HG02884 (cell line): ENCODE results near the gene FGF19.

ENCODE experiments used
- ATAC-seq: cut with Tn5 transposase; IDR thresholded peaks from one replicate; pipeline ENCODE4 v1.9.1; 2021; ENCODE audit warnings: mild to moderate bottlenecking, moderate library complexity; ENCODE audit not compliant: unreplicated experiment

Gene FGF19

DNA sequence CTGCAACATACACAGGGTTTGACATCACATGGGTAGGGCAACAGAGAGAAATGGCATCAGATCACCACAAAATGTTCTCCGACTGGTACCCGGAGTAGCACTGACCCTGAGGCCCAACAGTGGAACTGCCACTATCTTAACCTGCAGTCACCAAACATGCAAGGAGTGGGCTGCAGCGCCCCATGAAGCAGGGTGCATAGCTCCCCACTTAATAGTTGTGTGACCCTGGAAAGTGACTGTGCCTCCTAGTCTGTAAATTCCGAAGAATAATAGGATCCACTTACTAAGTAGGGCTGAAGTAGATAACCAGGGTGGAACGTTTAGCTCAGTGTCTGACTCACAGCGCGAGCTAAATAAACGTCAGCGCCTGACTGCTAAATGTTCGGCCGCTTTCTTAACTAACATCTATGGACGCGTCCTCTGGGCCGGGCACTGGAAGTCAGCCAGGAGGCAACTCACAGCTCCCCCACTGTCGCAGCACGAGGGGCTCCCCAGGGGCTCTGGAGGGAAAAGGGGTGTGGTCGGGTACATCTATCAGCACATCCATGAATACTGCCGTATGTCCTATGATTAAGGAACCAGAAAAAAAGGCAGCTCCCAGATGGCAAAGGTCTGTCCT is 29.4 kb downstream of the FGF19 start:
- ATAC-seq, result no peak

GRCh38 chr11:69671734-69672465 is 31.9 kb downstream of the FGF19 start:
- no peak for ATAC-seq

GRCh38 chr11:69670158-69670845 is 33.5 kb downstream of the FGF19 start:
- no peak for ATAC-seq

DNA sequence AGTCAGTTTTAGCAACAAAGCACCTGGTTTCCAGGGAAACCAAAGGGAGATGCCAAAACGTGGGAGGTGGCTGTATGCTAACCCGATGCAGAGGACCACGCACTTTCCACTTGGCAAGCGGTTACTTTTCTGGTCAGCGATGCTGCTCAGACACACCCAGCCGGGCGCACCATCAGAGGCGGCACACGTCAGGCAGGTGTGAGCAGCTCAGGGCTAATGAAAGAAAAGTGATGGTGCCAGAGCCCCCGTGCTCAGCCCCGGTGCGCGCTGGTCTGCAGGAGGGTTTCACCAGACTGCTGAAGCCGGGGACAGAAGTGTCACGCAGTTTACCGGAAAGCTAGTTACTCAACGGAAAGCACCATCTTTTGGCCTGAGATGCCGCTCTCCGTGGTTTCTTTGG is 34.3 kb downstream of the FGF19 start:
- ATAC-seq, result no peak

DNA sequence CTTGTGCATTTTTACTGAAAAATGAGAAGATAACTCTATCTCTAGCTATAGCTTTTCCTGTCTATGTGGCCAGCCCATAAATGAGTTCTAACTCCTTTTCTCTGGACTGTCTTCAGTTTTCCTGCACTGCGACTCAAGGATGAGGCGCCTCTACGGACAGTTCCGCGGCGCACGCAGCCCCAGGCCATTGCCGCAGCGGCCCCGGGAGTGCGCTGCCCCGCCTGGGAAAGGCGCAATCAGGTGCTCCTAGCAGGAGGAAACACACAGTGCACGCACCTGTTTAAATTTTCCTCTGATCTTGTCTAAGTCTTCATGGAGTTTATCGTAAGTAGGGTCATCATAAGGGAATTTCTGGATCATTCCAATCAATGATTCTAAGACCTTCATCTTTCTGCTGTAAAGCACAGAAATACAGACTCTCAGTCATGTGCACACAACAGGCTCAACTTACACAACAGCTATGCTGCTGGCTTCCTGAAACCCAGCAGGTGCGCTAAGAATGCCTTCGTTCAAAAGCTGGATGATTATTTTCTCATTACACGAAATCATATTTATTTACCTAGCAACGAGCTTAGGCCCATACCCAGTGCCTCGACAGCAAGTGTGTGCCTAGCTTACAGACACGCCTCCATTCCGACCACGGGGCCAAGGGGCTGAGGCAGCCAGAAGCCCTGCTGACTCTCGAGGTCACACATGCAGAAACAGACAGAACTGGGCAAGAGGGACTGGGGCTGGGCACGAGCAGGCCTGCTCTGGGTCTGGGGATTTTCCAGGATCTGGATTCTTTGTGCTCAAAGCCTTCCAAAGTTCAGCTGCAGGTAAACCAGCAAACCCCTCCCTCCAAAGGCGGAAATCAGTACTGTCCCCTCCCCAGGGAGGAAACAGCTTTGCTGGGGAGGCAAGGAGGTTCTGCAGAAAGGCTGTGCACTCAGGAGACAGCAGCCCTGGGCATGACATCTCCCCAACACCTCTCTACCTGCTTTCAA is 35.9 kb downstream of the FGF19 start:
- ATAC-seq, result no peak

DNA sequence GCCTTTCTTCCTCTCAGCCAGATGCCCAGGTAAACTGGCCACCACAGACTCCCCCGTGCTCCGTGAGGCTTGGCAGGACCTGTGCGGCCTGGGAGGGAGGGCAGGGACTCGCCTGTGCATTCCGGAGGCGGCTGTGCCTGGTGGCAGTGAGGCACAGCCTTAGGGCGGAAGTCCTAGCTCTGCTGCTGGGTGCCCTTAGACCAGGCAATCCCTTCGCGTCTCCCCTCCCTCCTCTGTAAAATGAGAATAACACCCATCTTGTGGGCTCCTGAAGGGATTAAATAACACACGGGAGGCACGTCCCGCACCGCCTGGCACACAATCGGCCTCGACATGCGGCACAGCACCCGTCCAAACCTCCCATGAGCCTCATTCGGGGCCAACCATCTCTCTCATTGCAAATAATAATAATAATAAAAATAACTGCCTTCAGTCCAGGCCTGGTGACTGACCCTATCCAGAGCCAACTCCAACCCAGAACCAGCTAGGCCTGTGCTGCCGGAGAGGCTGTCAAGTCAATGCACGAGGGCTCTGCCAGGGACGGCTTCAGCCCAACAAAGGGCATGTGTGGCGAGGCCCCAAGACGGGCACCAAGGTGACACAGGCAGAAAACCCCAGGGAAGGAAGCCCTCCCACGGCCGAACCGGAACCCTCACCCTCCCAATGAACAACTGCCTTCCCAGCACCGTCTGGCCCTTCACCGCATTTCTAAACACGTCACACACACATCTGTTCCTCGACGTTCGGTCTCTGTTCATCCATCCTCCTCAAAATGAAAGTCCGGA is 36.9 kb downstream of the FGF19 start:
- no peak for ATAC-seq

- ATAC-seq, result no peak
Measured at GRCh38 chr11:69666261-69666660, 37.6 kb downstream of the FGF19 start.

- no peak for ATAC-seq
Measured at GRCh38 chr11:69665669-69666068, 38.2 kb downstream of the FGF19 start.

DNA sequence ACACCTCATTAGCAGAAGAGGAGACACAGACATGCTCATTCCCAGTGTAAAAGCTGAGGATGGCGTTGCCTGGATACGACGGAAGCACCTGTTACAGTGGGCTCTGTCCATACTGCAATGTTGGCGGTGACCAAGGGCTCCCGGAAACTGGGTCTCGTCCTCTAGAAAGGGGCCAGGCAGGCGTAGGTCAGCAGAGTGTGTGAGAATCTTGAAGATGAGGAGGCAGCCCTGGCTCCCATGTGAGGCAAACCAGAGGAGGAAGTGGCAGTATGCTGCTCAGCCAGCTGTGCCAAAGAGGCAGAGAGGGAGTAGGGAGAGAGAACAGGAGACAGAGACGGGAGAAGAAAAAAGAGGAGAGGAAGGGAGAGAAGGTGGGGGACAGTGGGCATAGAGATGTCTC is 38.9 kb downstream of the FGF19 start:
- ATAC-seq, result no peak

DNA sequence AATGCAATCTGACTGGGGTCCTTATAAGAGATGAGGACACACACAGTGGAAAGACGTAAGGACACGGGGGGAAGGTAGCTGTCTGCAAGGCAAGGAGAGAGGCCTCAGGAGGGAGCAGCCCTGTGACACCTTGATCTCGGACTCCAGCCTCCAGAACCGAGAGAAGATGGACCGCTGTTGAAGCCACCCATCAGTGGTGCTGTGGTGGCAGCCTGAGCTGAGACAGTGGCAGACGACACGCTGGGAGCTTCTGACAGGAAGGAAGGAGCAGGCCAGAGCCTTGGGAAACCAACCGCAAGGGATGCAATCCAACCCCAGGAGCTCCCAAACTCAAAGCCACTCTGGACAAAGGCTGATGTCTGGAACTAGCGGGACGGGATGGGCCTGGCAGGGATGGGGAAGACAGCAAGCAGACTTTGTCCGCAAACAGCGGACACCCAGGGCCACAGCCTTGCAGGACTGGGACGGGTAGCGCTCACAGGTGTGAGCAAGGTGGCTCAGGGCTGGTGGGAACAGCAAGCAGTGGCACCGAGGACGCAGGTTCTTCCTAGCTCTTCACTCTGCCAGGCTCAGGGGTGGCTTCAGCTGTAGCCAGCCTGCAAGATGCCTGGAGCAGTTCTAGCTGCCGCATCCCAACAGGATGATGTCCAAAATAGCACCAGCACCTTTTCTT is 39.6 kb downstream of the FGF19 start:
- ATAC-seq, result no peak

GRCh38 chr11:69663326-69663725 is 40.5 kb downstream of the FGF19 start:
- ATAC-seq, result no peak

DNA sequence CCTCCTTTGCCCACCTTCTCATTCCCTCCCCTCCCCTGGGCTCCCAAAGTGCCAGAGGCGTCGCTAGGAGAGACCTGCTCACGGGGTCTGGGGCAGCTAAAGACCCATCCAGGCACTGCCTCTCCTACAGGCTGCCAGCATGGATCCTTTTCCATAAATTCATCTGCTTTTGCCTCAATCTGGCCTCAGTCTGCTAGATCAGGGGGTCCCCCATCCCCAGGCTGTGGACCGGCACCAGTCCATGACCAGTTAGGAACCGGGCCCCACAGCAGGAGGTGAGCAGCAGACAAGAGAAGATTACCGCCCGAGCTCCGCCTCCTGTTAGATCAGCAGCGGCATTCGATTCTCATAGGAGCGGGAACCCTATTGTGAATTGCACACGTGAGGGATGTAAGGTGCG is 41.0 kb downstream of the FGF19 start:
- no peak for ATAC-seq

DNA sequence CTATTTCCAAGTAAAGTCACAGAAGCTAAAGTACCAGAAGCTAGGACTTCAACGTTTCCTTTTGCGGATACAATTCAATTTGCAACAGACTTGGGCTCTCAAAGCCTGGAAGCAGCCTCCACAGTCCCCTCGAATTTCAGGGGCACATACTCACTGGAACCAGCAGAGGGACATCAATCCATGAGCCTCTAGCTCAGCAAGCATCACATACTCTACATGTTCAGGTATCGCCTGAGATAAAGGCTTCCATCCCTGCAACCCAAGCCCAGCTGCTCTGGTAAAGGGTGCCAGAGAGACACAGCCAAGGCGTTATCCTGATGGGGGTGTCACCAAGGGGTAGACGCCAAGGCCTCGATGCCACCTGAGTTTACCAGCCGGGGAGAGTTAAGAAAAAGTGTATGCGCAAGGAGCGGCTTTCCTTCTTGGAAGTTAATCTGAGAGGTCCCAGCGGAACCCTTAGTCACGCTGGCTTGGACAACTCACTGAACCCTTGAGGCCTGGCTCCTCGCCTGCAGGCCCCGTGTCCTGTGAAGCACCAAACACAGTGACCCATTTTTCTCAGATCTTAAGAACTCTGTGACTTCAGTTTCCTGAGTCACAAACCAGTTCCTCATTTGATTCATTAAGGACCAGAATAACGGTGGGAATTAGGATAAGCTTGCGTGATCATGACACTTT is 41.7 kb downstream of the FGF19 start:
- ATAC-seq, result no peak

GRCh38 chr11:69661413-69661715 is 42.5 kb downstream of the FGF19 start:
- ATAC-seq, result no peak

- no peak for ATAC-seq
Measured at GRCh38 chr11:69660001-69660500, 43.8 kb downstream of the FGF19 start.

- ATAC-seq, result no peak
Measured at GRCh38 chr11:69659591-69659990, 44.2 kb downstream of the FGF19 start.

DNA sequence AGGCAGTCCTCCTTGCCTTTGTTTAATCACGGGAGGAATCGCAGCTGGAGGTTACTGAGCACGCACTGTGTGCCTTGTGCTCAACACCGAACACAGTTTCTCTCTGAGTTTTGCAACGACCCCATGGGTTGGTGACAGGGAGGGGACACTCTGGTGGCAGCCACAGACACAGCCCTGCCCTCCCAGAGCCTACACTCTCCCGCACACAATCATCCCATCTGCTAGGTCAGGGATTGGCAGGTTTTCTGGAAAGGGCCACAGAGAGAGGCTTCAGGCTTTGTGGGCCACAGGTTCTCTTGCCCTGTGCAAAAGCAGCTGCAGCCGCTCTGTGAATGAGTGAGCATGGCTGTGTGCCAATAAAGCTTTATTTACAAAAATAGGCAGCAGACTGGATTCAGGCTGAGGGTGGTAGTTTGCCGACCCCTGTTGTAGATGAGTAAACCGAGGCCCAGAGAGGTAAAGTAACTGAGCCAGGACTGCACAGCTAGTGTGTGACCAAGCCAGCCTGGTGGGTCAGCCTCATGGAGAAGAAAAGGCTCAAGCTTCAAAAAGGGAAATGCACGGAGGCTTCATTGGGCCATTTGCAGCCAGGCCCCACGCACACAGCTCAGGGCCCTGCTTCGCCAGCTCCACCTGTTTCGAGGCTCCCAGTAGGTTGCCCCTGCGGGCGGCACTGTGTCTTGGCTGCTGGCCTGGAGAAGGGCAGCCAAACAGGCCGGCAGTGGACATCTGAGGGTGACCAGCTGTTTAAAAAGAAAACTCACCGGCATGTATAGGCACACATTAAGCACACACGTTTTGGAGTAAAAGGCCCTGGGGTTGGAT is 45.0 kb downstream of the FGF19 start:
- ATAC-seq, result no peak

- ATAC-seq, result no peak
Measured at GRCh38 chr11:69657911-69658625, 45.8 kb downstream of the FGF19 start.
